ENCODE measurements around the gene SMIM38. TPM values are rescaled to one million over a fixed set of nuclear protein-coding genes. Genes with fewer than 3 reads are reported as not detected.

SMIM38 gene
- total RNA-seq, 1 experiment from 2014 or later = 0.09 TPM

- Histone ChIP-seq H3K4me2 (ENCODE audit: insufficient read depth, insufficient read length, low read length) (no peak overlapping the region), H3K27ac (ENCODE audit: insufficient read length, low read depth, low read length) (no peak overlapping the region), H4K5ac (ENCODE audit: insufficient read length, low read depth, low read length) (no peak overlapping the region), H2BK12ac (ENCODE audit: insufficient read length, low read depth, low read length) (no peak overlapping the region), H3K79me2 (ENCODE audit: insufficient read depth, low read length) (no peaks in the 10 kb centered on the region), H3K27me3 (ENCODE audit: insufficient read depth, low read length) (no peaks in the 10 kb centered on the region), H2BK20ac (ENCODE audit: low read depth, low read length, poor library complexity, severe bottlenecking) (no peak overlapping the region), H2BK120ac (ENCODE audit: low read depth, low read length, poor library complexity, severe bottlenecking) (no peak overlapping the region), H3K14ac (ENCODE audit: insufficient read depth, low read length) (no peak overlapping the region), H3K9ac (ENCODE audit: extremely low read depth, insufficient read length, low read length) (no peak overlapping the region), H3K18ac (ENCODE audit: insufficient read length, low read depth, low read length) (no peak overlapping the region), H3T11ph (ENCODE audit: low read length) (no peak overlapping the region), H4K20me1 (ENCODE audit: control insufficient read depth, insufficient read depth, insufficient read length) (no peaks in the 10 kb centered on the region), H2AK5ac (ENCODE audit: insufficient read length, low read length) (no peak overlapping the region), H2AFZ (ENCODE audit: low read length) (no peak overlapping the region), H3K79me1 (ENCODE audit: insufficient read depth, low read depth, low read length, poor library complexity, severe bottlenecking) (no peaks in the 10 kb centered on the region), H3K23ac (ENCODE audit: insufficient read length, low read depth, low read length) (no peak overlapping the region), H4K8ac (replicated peaks; ENCODE audit: insufficient read length, low read depth, low read length) (no peak overlapping the region), H3K23me2 (ENCODE audit: insufficient read length, low read depth, low read length, poor library complexity, severe bottlenecking) (no peaks in the 10 kb centered on the region), H3K4ac (ENCODE audit: low read depth, low read length) (no peak overlapping the region; the same call in 1 of the 2 replicates), H2BK5ac (ENCODE audit: insufficient read length, low read length) (no peak overlapping the region), H3K9me3 (ENCODE audit: control insufficient read depth, low read depth, low read length) (no peaks in the 10 kb centered on the region), H3K56ac (ENCODE audit: insufficient read length, low read depth, low read length) (no peak overlapping the region), H3K4me1 (ENCODE audit: insufficient read depth, low read length) (no peaks in the 10 kb centered on the region; the same call in 1 of the 2 replicates), H2BK15ac (ENCODE audit: low read depth, low read length) (no peak overlapping the region), H4K91ac (ENCODE audit: insufficient read length, low read depth, low read length) (no peak overlapping the region)
- H3K27ac Mint-ChIP-seq = no peak overlapping the region
- DNase-seq = no peak
- TF ChIP-seq, protein P1, sequence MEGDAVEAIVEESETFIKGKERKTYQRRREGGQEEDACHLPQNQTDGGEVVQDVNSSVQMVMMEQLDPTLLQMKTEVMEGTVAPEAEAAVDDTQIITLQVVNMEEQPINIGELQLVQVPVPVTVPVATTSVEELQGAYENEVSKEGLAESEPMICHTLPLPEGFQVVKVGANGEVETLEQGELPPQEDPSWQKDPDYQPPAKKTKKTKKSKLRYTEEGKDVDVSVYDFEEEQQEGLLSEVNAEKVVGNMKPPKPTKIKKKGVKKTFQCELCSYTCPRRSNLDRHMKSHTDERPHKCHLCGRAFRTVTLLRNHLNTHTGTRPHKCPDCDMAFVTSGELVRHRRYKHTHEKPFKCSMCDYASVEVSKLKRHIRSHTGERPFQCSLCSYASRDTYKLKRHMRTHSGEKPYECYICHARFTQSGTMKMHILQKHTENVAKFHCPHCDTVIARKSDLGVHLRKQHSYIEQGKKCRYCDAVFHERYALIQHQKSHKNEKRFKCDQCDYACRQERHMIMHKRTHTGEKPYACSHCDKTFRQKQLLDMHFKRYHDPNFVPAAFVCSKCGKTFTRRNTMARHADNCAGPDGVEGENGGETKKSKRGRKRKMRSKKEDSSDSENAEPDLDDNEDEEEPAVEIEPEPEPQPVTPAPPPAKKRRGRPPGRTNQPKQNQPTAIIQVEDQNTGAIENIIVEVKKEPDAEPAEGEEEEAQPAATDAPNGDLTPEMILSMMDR (conservative IDR thresholded peaks at IDR 0.05) = no peak
- peaks cover 32 to 34% of the 10 kb centered on the region in 2 experiments for H3K4me1 Mint-ChIP-seq
- H3K27me3 Mint-ChIP-seq (ENCODE audit: low read depth) = peaks cover 11% of the 10 kb centered on the region
- peaks cover 27 to 30% of the 10 kb centered on the region in 2 experiments for H3K9me3 Mint-ChIP-seq
- peaks cover 3 to 34% (median 13%) of the 10 kb centered on the region in 3 experiments; a peak in 6 of 7 replicates for H3K36me3 Mint-ChIP-seq (ENCODE audit: insufficient read depth in 1 of 3, low read depth in 3 of 3)
- H3K4me3 Mint-ChIP-seq = no peak overlapping the region
- no CpG with 5 or more reads among the region's 13 CpGs for WGBS (ENCODE audit: extremely low coverage, insufficient read length, low lambda C conversion rate)
Observed at GRCh38 chr11:69148377-69148762, 7.4 kb upstream of the SMIM38 start.

Measured in H9 (cell line).